Left lobe of liver (tissue), 2 donors: ENCODE data around the gene RBM17. TPM values are rescaled to one million over a fixed set of nuclear protein-coding genes. Genes with fewer than 3 reads are reported as not detected.
"Not testable (repeated sequence)": the region's sequence is repeated elsewhere in the genome, so short reads cannot be mapped to it uniquely, and the experiment has no call there.

ENCODE experiments used
- ATAC-seq: fragments of 200-7000 bp; cut with Tn5 transposase; one replicate; pipeline ENCODE4 v1.9.1; 2020; ENCODE audit warnings: mild to moderate bottlenecking, moderate library complexity
- DNase-seq: peaks from one replicate; pipeline ENCODE4 v3.0.0-alpha.2; 2020; ENCODE audit warnings: low spot score
- total RNA-seq: library from RNA; stranded (reverse); gene quantifications from one replicate; pipeline ENCODE4 v1.2.1, GENCODE V29; 2021
- donor health status: DM: no; HTN: no; CAD: no; lungs with moderate emphysema.
- donor health status: DM: no; HTN: yes; CAD: no.

Gene RBM17
- total RNA-seq, 1 donor from 2014 or later = 24.3 TPM

DNA sequence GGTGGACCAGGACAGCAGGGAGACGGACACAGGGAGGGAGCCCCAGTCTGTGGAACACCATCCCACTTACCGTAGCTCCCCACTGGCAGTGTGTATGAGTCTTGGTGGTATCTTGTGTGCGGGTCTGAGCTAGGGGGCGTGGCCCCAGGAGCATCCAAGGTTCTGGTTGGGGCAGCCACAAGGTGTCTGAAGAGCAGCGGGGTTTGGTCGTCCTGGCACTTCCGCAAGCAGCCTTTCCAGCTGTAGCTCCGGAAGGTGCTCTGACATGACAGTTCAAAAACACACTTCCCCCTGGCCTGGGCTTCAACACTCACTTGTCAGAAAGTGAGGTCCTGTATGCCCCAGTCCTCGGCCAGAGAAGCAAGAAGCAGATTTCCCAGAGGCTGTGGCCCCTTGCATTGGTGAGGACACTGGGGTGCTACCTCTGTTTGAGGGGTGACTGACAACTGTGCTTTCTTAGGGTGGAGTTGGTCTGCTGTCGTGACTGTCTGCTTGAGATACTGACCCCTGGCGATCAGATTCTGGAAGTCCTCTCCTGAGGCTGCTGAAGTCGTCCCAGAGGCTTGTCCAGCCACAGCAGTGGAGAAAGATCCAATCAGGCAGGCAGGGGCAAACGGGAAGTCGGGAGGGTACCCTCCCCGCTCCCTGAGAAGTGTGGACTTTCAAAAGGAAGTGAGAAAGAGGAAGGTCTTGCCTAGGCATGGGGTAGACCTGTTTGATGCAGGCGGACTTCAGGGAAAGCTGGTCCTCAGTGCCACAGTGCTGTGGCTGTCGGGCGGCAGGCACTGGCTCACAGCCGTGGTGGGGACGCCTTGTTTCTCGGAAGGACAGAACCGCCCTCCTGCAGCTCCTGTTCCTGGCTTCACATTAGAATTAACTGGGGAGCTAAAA lies 62.5 kb downstream of the RBM17 start:
- DNase-seq (no peak), ATAC-seq (peak; percentile 77)

DNA sequence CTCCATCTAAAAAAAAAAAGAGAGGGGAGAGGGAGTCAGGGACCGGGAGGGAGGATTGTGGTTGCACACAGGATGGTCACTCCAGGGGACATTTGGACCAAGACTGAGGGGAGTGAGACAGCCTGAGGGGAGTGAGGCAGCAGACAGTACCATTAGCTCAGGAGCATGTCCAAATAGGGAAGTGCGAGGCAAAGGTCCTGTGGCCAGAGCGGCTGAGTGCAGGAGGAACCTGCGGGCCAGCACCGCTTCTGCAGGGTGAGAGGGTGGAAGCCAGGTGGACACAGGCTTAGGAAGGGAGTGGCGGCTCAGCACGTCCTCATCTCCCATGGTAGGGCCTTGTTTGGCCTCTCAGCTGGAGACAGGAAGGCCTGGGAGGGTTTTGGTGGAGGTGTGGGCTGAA lies 65.0 kb downstream of the RBM17 start:
- DNase-seq (no peak), ATAC-seq (no peak)

DNA sequence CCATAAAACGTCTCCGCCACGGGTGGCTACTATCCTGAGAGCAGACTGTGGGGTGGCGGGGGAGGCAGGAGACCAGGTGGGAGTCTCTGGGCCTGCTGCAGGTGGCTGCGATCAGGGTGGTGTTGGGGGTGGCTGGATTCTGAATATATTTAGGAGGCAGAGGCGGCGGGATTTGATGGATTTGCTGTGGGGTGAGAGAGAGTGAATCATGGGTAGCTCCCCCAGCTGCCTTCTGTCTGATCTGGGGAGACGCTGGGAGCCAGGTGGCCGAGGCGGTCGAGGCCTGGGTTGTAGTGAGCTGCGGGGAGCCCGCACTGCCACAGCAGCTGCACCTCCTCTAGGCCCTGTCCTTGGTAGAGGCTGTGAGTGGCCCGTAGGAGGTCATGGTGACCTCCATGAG lies 65.7 kb downstream of the RBM17 start:
- ATAC-seq (no peak), DNase-seq (no peak)

DNA sequence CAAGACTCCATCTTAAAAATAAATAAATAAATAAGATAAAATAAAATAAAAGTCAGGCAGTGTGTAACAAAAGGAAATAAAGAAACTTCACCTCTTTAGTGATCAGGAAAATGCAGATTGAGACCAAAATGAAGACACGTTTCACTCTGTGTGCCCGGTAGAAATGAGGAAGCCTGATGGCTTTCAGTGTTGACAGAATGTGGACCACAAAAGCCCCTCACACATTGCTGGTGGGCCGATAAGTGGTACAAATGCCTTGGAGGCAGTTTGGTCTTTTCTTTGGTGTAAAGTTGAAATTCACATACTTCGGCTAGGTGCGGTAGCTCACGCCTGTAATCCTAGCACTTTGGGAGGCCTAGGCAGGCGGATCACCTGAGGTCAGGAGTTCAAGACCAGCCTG lies 69.4 kb downstream of the RBM17 start:
- ATAC-seq = no peak

DNA sequence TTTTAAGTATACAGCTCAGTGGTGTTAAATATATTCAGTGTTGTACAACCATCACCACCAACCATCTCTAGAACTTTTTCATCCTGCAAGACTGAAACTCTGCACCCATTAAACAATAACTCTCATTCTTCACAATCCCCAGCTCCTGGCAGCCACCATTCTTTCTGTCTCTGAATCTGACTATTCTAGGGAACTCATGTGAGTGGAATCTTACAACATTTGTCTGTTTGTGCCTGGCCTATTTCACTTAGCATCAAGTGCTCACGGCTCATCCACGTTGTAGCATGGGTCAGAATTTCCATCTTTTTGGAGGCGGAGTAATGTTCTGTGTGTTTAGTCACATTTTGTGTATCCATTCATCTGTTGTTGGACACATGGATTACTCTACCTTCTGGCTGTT lies 73.1 kb downstream of the RBM17 start:
- DNase-seq = no peak
- no peak for ATAC-seq

More for the DNA sequence above, 69.4 kb downstream of the RBM17 start:
- DNase-seq = no peak

DNA sequence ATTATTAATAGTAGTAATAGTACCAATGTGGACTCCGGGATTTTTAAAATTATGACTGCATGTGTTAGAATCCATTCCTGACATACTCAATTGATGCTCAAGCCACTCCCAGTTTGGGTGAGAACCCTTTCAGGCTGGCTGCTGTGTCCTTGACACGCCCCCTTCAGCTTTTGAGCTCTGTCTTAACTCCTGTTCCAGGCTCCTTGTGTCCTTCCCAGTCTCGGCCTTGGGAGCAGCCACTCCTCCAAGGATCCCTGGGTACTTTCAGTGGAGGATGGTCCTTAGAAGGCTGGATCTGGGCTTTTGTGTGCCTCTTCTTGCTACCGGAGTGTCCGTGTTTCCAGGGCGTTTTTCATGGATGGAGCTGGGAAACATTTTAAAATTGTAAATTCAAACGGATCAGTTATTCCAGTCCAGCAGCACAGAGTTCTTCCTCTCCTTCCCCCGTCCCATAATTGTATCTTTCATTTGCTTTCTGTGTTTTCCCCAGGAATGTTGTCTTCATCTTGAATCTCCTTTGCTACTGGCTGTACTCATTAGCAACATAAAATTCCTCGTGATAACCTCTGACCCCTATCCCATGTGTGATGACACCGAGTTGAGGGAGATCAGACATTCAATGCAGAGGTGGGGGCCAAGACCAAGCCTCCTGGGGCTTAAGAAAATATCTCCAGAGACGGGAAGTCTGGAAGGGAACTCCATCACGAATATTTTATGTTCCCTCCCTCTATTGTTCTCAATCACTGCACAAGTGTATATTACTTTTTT lies 73.9 kb downstream of the RBM17 start:
- no peak for DNase-seq
- no peak for ATAC-seq

DNA sequence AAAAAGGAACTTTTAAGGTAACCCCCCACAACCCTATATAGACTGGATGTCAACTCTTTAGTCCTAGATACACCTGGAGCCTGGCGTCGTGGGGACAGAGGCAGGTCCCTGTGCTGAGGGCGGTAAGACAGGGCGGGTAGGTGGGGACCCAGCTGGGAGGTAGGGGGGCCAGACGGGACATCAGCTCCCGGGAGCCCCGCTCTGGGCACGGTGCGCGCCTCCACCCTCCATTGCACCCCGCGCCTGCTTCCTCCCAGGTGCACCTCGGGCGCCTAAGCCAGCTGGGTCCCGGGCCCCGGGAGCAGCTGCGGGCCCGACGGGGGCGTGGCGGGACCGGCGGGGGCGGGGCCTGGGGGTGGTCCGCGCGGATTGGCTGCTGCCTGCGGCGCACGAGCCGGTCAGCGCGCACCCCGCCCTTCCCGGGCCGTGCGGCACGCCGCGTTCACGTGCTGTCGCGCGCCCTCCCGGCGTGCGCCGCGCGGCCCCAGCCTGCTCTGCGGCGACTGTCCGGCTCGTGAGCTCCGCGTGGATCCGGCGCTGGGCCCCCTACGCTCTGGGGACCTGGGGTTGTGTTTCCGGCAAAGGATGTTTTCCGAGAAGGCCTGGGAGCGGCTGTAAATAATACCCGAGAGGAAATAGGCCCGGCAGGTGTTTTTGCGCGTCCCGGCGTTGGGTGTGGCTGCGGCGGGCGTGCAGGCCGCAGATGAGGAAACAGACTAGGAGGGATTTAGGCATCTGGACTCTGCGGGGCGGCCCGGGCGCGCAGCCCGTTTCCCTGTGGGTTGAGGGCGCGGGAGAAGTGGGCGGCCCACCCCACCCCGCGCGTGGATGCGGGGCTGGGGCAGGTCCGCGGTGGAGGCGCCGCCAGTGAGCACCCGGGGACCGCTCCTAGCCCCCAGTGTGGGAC lies 74.8 kb downstream of the RBM17 start:
- ATAC-seq = peak; percentile 98
- DNase-seq = peak; percentile 92

DNA sequence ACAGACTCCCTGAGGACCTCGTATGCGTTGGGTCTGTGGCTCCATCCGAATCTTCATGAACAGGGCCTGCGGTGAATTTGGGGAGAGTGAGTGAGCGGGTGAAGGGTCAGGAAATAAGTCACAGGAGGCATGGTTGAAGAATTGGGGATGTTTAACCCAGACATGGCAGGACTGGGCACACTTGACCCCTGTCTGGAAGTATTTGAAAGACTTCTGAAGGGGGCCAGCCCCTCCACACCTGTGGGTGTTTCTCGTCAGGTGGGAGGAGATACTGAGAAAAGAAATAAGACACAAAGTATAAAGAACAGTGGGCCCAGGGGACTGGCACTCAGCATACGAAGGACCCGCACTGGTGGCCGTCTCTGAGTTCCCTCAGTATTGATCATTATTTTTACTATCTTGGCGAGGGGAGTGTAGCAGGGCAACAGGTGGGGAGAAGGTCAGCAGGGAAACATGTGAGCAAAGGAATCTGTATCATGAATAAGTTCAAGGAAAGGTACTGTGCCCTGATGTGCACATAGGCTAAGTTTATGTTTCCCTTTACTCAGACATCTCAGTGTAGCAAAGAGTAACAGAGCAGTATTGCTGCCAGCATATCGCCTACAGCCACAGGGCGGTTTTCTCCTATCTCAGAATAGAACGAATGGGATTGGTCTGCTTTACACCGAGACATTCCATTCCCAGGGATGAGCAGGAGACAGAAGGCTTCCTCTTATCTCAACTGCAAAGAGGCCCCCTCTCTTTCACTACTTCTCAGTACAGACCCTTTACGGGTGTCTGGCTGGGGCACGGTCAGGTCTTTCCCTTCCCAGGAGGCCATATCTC lies 75.6 kb downstream of the RBM17 start:
- DNase-seq (no peak), ATAC-seq (no peak)

DNA sequence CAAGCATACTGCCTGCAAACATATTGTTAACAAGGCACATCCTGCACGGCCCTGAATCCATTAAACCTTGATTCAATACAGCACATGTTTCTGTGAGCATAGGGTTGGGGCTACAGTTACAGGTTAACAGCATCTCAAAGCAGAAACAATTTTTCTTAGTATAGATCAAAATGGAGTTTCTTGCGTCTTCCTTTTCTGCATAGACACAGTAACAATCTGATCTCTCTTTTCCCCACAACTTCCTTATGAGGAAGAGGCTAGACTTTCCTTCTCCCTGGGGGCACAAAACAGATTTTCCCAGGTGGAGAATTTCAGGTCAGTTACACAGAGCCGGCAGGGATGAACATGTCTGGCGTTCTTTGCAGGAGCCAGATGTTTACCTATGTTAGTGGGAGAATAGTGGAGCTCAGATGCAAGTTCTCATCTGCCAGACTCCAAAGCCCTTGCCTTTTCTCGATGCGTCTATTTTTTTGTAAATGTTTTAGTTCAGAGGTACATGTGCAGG lies 76.4 kb downstream of the RBM17 start:
- DNase-seq = no peak
- no peak for ATAC-seq

DNA sequence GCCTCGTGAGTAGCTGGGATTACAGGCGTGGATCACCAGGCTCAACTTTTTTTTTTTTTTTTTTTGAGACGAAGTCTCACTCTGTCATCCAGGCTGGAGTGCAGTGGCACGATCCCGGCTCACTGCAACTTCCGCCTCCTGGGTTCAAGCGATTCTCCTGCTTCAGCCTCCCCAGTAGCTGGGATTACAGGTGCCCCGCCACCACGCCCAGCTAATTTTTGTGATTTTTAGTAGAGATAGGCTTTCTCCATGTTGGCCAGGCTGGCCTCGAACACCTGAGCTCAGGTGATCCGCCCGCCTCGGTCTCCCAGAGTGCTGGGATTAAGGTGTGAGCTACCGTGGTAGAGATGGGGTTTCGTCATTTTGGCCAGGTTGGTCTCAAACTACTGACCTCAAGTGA lies 77.1 kb downstream of the RBM17 start:
- not testable (repeated sequence) for DNase-seq, ATAC-seq

Other genes starting within 250 kb of the RBM17 start
- gene ANKRD16, start 199.1 kb upstream of the RBM17 start, total RNA-seq = 6.6 TPM
- gene FBH1, start 198.8 kb upstream of the RBM17 start, total RNA-seq = 41.7 TPM
- 8.4 TPM for gene IL15RA, start 111.5 kb upstream of the RBM17 start, total RNA-seq
- 1.3 TPM for gene IL2RA, start 26.7 kb upstream of the RBM17 start, total RNA-seq
- 39.2 TPM for gene PFKFB3, start 113.9 kb downstream of the RBM17 start, total RNA-seq